WERI-Rb-1 (cell line): ENCODE results near the gene SRRM3.
A peak's percentile ranks its signal among the peaks of the same experiment; 100 is the strongest.

Source experiments
- DNase-seq: peaks from one replicate; pipeline ENCODE4 v3.0.0-alpha.2; 2020
- H3K27ac ChIP-seq: fragments of 250-450 bp; sonication (Bioruptor Pico); 2 replicates; pipeline ENCODE4 v1.5.1; 2020; ENCODE audit warnings: mild to moderate bottlenecking, moderate library complexity
- H3K27me3 ChIP-seq: fragments of 250-450 bp; sonication (Bioruptor Pico); 2 replicates; pipeline ENCODE4 v1.5.1; 2021; ENCODE audit warnings: mild to moderate bottlenecking, low read depth, moderate library complexity; ENCODE audit not compliant: insufficient read depth, severe bottlenecking
- H3K36me3 ChIP-seq: fragments of 250-450 bp; sonication (Bioruptor Pico); 2 replicates; pipeline ENCODE4 v1.5.1; 2020; ENCODE audit warnings: mild to moderate bottlenecking, moderate library complexity
- H3K4me3 ChIP-seq: 2 replicates; pipeline ENCODE4 v1.5.1; 2011; ENCODE audit warnings: low read depth, mild to moderate bottlenecking, control low read depth, low read length
- H3K9me3 ChIP-seq: fragments of 250-450 bp; sonication (Bioruptor Pico); 2 replicates; pipeline ENCODE4 v1.5.1; 2021; ENCODE audit warnings: mild to moderate bottlenecking, moderate library complexity; ENCODE audit not compliant: severe bottlenecking
- CTCF ChIP-seq: IDR thresholded peaks from 2 replicates; pipeline ENCODE4 v1.5.1; 2011; ENCODE audit warnings: low read depth, mild to moderate bottlenecking, control low read depth, inconsistent platforms, low read length

SRRM3 gene

GRCh38 chr7:76220185-76221057 is 18.7 kb downstream of the SRRM3 start:
- Histone ChIP-seq H3K27ac (peak overlapping the region; percentile 55), H3K4me3 (no peak overlapping the region), H3K9me3 (no peaks in the 10 kb centered on the region), H3K27me3 (no peaks in the 10 kb centered on the region), H3K36me3 (peaks cover 18% of the 10 kb centered on the region)
- TF ChIP-seq CTCF = peak; percentile 42; the same call in 1 of the 2 replicates
- DNase-seq = peak; percentile 85

GRCh38 chr7:76222333-76222732 is 20.6 kb downstream of the SRRM3 start:
- TF ChIP-seq CTCF = no peak
- Histone ChIP-seq H3K27me3 (no peaks in the 10 kb centered on the region), H3K4me3 (no peak overlapping the region), H3K27ac (no peak overlapping the region), H3K36me3 (peaks cover 18% of the 10 kb centered on the region), H3K9me3 (no peaks in the 10 kb centered on the region)
- no peak for DNase-seq

- DNase-seq = no peak
- no peak overlapping the region for H3K27ac ChIP-seq
- no peaks in the 10 kb centered on the region for H3K27me3 ChIP-seq
- no peak overlapping the region for H3K4me3 ChIP-seq
- H3K36me3 ChIP-seq = peaks cover 23% of the 10 kb centered on the region
- H3K9me3 ChIP-seq = no peaks in the 10 kb centered on the region
- no peak for TF ChIP-seq CTCF
These were observed 21.1 kb downstream of the SRRM3 start for GRCh38 chr7:76222839-76223238.

- Histone ChIP-seq H3K27me3 (no peaks in the 10 kb centered on the region), H3K27ac (no peak overlapping the region)
- no peak for DNase-seq
These were observed 21.7 kb downstream of the SRRM3 start for GRCh38 chr7:76223286-76223972.

DNA sequence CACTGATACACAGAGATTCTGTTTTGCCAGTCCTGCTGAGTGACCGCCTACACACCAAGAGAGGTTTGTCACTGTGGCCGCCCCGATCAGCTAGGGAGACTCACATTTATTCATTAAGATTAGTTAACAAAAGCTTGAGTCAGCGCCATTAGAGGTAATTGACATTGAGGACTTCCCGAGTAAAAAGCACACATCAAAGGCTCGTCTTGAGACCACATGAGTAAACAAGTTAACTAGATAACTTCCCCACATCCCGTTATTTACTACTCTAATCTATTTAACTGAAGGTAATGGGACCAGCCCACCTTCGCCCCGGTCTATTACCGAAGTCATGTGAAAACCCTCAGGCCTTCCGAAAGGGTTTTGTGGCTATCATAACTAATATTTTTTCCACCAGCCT is 23.0 kb downstream of the SRRM3 start:
- no peak for TF ChIP-seq CTCF
- no peak for DNase-seq
- Histone ChIP-seq H3K4me3 (no peak overlapping the region), H3K36me3 (peaks cover 16% of the 10 kb centered on the region), H3K27me3 (no peaks in the 10 kb centered on the region), H3K27ac (no peak overlapping the region), H3K9me3 (no peaks in the 10 kb centered on the region)

More at GRCh38 chr7:76223286-76223972, 21.7 kb downstream of the SRRM3 start:
- Histone ChIP-seq H3K4me3 (no peak overlapping the region), H3K9me3 (no peaks in the 10 kb centered on the region), H3K36me3 (peaks cover 25% of the 10 kb centered on the region)
- TF ChIP-seq CTCF = no peak
